Testis (tissue), 2 donors: ENCODE results near the gene SH3BP1.

ENCODE experiments used
- CTCF ChIP-seq, 3 experiments: fragments of 450-650 bp in 2 of 3; fragments of 200-600 bp in 1 of 3; sonication (generic) in 1 of 3; IDR thresholded peaks; one replicate each; pipeline ENCODE4 v1.5.1; 2016 to 2019; ENCODE audit warnings: antibody characterized with exemption in 3 of 3, mild to moderate bottlenecking in 2 of 3, moderate library complexity in 1 of 3
- POLR2A ChIP-seq: fragments of 450-650 bp; IDR thresholded peaks from one replicate; pipeline ENCODE4 v1.6.1; 2017; ENCODE audit warnings: antibody characterized with exemption, mild to moderate bottlenecking, moderate library complexity

- TF ChIP-seq CTCF (IDR thresholded peaks at IDR 0.05) = no peak
- no peak for TF ChIP-seq POLR2A
Measured at GRCh38 chr22:37664249-37665101, 25.0 kb downstream of the SH3BP1 start.
